Bronchial epithelial cell (primary cell): ENCODE data around the gene MIEF1. TPM values are rescaled to one million over a fixed set of nuclear protein-coding genes. Genes with fewer than 3 reads are reported as not detected.

Source experiments
- DNase-seq: peaks from one replicate; pipeline ENCODE4 v3.0.0-alpha.2; 2010; ENCODE audit warnings: low read depth
- FAIRE-seq: peaks from 2 replicates; lab custom pipeline; 2011; peaks lifted over from hg19 to GRCh38; lab: Jason Lieb, UNC
- H3K27me3 ChIP-seq: 2 replicates; pipeline ENCODE4 v1.5.1; 2011; ENCODE audit warnings: low read length; ENCODE audit not compliant: control insufficient read depth, insufficient read depth
- H3K36me3 ChIP-seq: 2 replicates; pipeline ENCODE4 v1.5.1; 2011; ENCODE audit warnings: low read length; ENCODE audit not compliant: control insufficient read depth, insufficient read depth
- H3K4me3 ChIP-seq: 2 replicates; pipeline ENCODE4 v1.5.1; 2011; ENCODE audit warnings: mild to moderate bottlenecking, low read depth, low read length, control low read depth
- CTCF ChIP-seq: IDR thresholded peaks from 2 replicates; pipeline ENCODE4 v1.5.1; 2011; ENCODE audit warnings: mild to moderate bottlenecking, moderate library complexity, low read length, control low read depth, inconsistent platforms; ENCODE audit not compliant: insufficient read depth, severe bottlenecking
- total RNA-seq: library from RNA; depleted of rRNA; stranded (reverse); fragments of >200 nt; gene quantifications from 2 replicates; pipeline ENCODE4 v1.2.1, GENCODE V29; 2014

MIEF1 gene
- total RNA-seq, 1 donor from 2014 or later, result 23.7 TPM

GRCh38 chr22:39508393-39508792 is 6.3 kb downstream of the MIEF1 start:
- no peaks in the 10 kb centered on the region for H3K27me3 ChIP-seq
- TF ChIP-seq CTCF, result no peak
- no peak overlapping the region for H3K4me3 ChIP-seq
- DNase-seq, result no peak
- no peak for FAIRE-seq
- peaks cover 35% of the 10 kb centered on the region for H3K36me3 ChIP-seq

GRCh38 chr22:39510529-39511149 is 8.5 kb downstream of the MIEF1 start:
- no peak overlapping the region for H3K4me3 ChIP-seq
- FAIRE-seq (no peak), DNase-seq (no peak)
- no peaks in the 10 kb centered on the region for H3K27me3 ChIP-seq
- H3K36me3 ChIP-seq, result peaks cover 42% of the 10 kb centered on the region
- TF ChIP-seq CTCF, result no peak

GRCh38 chr22:39511226-39511625 is 9.1 kb downstream of the MIEF1 start:
- FAIRE-seq (no peak), DNase-seq (no peak)
- peaks cover 38% of the 10 kb centered on the region for H3K36me3 ChIP-seq

GRCh38 chr22:39512026-39512425 is 9.9 kb downstream of the MIEF1 start:
- no peak for TF ChIP-seq CTCF
- FAIRE-seq (no peak), DNase-seq (no peak)
- H3K27me3 ChIP-seq, result no peaks in the 10 kb centered on the region
- no peak overlapping the region for H3K4me3 ChIP-seq
- H3K36me3 ChIP-seq, result peaks cover 39% of the 10 kb centered on the region

More at GRCh38 chr22:39511226-39511625, 9.1 kb downstream of the MIEF1 start:
- Histone ChIP-seq H3K4me3 (no peak overlapping the region), H3K27me3 (no peaks in the 10 kb centered on the region)
- no peak for TF ChIP-seq CTCF

- H3K4me3 ChIP-seq, result no peak overlapping the region
- FAIRE-seq, result no peak
- H3K27me3 ChIP-seq, result no peaks in the 10 kb centered on the region
- peaks cover 40% of the 10 kb centered on the region for H3K36me3 ChIP-seq
- TF ChIP-seq CTCF, result no peak
- no peak for DNase-seq
Observed at GRCh38 chr22:39513791-39514190, 11.7 kb downstream of the MIEF1 start.
